Activated B cell treated with CpG ODN at 0.5 μM for 24 hours (primary cell): ENCODE measurements around the gene CATSPER3. TPM values are rescaled to one million over a fixed set of nuclear protein-coding genes. Genes with fewer than 3 reads are reported as not detected.

Experiments
- ATAC-seq: fragments of 200-7000 bp; cut with Tn5 transposase; one replicate; pipeline ENCODE4 v1.10.0; 2021; ENCODE audit warnings: low read depth, mild to moderate bottlenecking, moderate library complexity
- CTCF ChIA-PET: fragments of 350-600 bp; sonication (Branson Sonifier 250); formaldehyde crosslinking; loops from one replicate; lab custom pipeline; 2021; ENCODE audit warnings: antibody characterized with exemption; lab: Charles Lee
- POLR2A ChIA-PET: fragments of 350-600 bp; sonication (Branson Sonifier 250); formaldehyde crosslinking; loops from one replicate; lab custom pipeline; 2021; ENCODE audit warnings: antibody characterized with exemption; lab: Charles Lee
- DNase-seq: peaks from one replicate; pipeline ENCODE4 v3.0.0; 2022
- H3K27ac Mint-ChIP-seq: one replicate; pipeline ENCODE4 v1.8.0; 2020; ENCODE audit warnings: mixed read lengths
- H3K27me3 Mint-ChIP-seq: one replicate; pipeline ENCODE4 v1.8.0; 2021; ENCODE audit warnings: mixed read lengths
- H3K36me3 Mint-ChIP-seq: one replicate; pipeline ENCODE4 v1.8.0; 2021; ENCODE audit warnings: low read depth, mixed read lengths
- H3K4me1 Mint-ChIP-seq: one replicate; pipeline ENCODE4 v1.8.0; 2021; ENCODE audit warnings: mixed read lengths
- H3K4me3 Mint-ChIP-seq: one replicate; pipeline ENCODE4 v1.8.0; 2020; ENCODE audit warnings: mild to moderate bottlenecking, mixed read lengths
- H3K9me3 Mint-ChIP-seq: one replicate; pipeline ENCODE4 v1.8.0; 2020; ENCODE audit warnings: mixed read lengths
- CTCF ChIP-seq: fragments of 200-600 bp; IDR thresholded peaks from one replicate; pipeline ENCODE4 v1.8.0; 2022; ENCODE audit warnings: antibody characterized with exemption, mild to moderate bottlenecking
- intact Hi-C: fragments of 100-400 bp; cut with micrococcal nuclease; formaldehyde crosslinking; loops from one replicate; pipeline ENCODE4 v1.15.1; 2024
- total RNA-seq: library from RNA; stranded (reverse); gene quantifications from 2 replicates; pipeline ENCODE4 v1.2.3, GENCODE V29; 2022

Gene CATSPER3
- total RNA-seq, 1 donor from 2014 or later: 0.95 TPM

- ChIA-PET POLR2A (no interaction called here), CTCF (no interaction called here)
- no peak for DNase-seq
- no peak overlapping the region for H3K27ac Mint-ChIP-seq
- intact Hi-C loops: no loop called here
- H3K9me3 Mint-ChIP-seq: peaks cover 5% of the 10 kb centered on the region
- H3K27me3 Mint-ChIP-seq: no peaks in the 10 kb centered on the region
- H3K4me1 Mint-ChIP-seq: no peaks in the 10 kb centered on the region
- no peak overlapping the region for H3K4me3 Mint-ChIP-seq
- no peak for TF ChIP-seq CTCF
- peaks cover 42% of the 10 kb centered on the region for H3K36me3 Mint-ChIP-seq
- ATAC-seq: no peak
Measured at GRCh38 chr5:134958755-134959154, 9.0 kb upstream of the CATSPER3 start.

GRCh38 chr5:134963098-134963497 lies 4.6 kb upstream of the CATSPER3 start:
- H3K9me3 Mint-ChIP-seq: no peaks in the 10 kb centered on the region
- H3K4me3 Mint-ChIP-seq: no peak overlapping the region
- no peak overlapping the region for H3K27ac Mint-ChIP-seq
- CTCF ChIA-PET: no interaction called here
- no peak for ATAC-seq
- no peaks in the 10 kb centered on the region for H3K27me3 Mint-ChIP-seq
- no peak for TF ChIP-seq CTCF
- POLR2A ChIA-PET: no interaction called here
- H3K4me1 Mint-ChIP-seq: no peaks in the 10 kb centered on the region
- peaks cover 39% of the 10 kb centered on the region for H3K36me3 Mint-ChIP-seq
- DNase-seq: no peak
- intact Hi-C loops: no loop called here

GRCh38 chr5:134964359-134965270 lies 3.1 kb upstream of the CATSPER3 start:
- Mint-ChIP-seq H3K4me1 (no peaks in the 10 kb centered on the region), H3K36me3 (peaks cover 34% of the 10 kb centered on the region), H3K9me3 (no peaks in the 10 kb centered on the region), H3K4me3 (no peak overlapping the region), H3K27me3 (no peaks in the 10 kb centered on the region), H3K27ac (no peak overlapping the region)
- ChIA-PET POLR2A (interaction anchor here (0.7 kb wide), 1 partner anchor 78 kb away, joined by 3 read pairs; no protein-coding TSS in a partner anchor), CTCF (no interaction called here)
- intact Hi-C loops: no loop called here
- ATAC-seq (no peak), DNase-seq (no peak)
- no peak for TF ChIP-seq CTCF

GRCh38 chr5:134965271-134965825 lies 2.4 kb upstream of the CATSPER3 start:
- H3K27ac Mint-ChIP-seq: no peak overlapping the region
- TF ChIP-seq CTCF: no peak
- H3K4me1 Mint-ChIP-seq: no peaks in the 10 kb centered on the region
- H3K4me3 Mint-ChIP-seq: no peak overlapping the region
- CTCF ChIA-PET: no interaction called here
- DNase-seq (no peak), ATAC-seq (no peak)
- H3K9me3 Mint-ChIP-seq: no peaks in the 10 kb centered on the region
- POLR2A ChIA-PET: interaction anchor here (0.7 kb wide), 1 partner anchor 77 kb away, joined by 3 read pairs; no protein-coding TSS in a partner anchor
- H3K27me3 Mint-ChIP-seq: no peaks in the 10 kb centered on the region
- peaks cover 30% of the 10 kb centered on the region for H3K36me3 Mint-ChIP-seq
- intact Hi-C loops: no loop called here

GRCh38 chr5:134968055-134968454 lies 348 bp downstream of the CATSPER3 start:
- intact Hi-C loops: no loop called here
- Mint-ChIP-seq H3K36me3 (peaks cover 19% of the 10 kb centered on the region), H3K4me3 (no peak overlapping the region), H3K27me3 (no peaks in the 10 kb centered on the region), H3K4me1 (no peaks in the 10 kb centered on the region), H3K27ac (no peak overlapping the region), H3K9me3 (no peaks in the 10 kb centered on the region)
- ChIA-PET POLR2A (no interaction called here), CTCF (no interaction called here)
- no peak for TF ChIP-seq CTCF
- DNase-seq: no peak
- ATAC-seq: no peak
